Astrocyte (in vitro differentiated cells and primary cell): Measurements from ENCODE around the gene ALK. TPM values are rescaled to one million over a fixed set of nuclear protein-coding genes. Genes with fewer than 3 reads are reported as not detected.

Source experiments
- DNase-seq: peaks from one replicate; pipeline ENCODE4 v3.0.0-alpha.2; 2010; ENCODE audit warnings: low read depth
- FAIRE-seq: peaks from 2 replicates; lab custom pipeline; 2011; peaks lifted over from hg19 to GRCh38; lab: Jason Lieb, UNC
- H2AFZ ChIP-seq: 2 replicates; pipeline ENCODE4 v1.6.0; 2012; ENCODE audit warnings: low read depth, low read length, inconsistent platforms
- H3K27ac ChIP-seq: 2 replicates; pipeline ENCODE4 v1.5.1; 2011; ENCODE audit warnings: low read depth, low read length, inconsistent platforms
- H3K27me3 ChIP-seq: 2 replicates; pipeline ENCODE4 v1.6.0; 2011; ENCODE audit warnings: low read length, inconsistent platforms; ENCODE audit not compliant: insufficient read depth
- H3K36me3 ChIP-seq: 2 replicates; pipeline ENCODE4 v1.5.1; 2011; ENCODE audit warnings: low read length, inconsistent platforms; ENCODE audit not compliant: insufficient read depth
- H3K4me1 ChIP-seq: 2 replicates; pipeline ENCODE4 v1.5.1; 2011; ENCODE audit warnings: low read length, inconsistent platforms; ENCODE audit not compliant: insufficient read depth
- H3K4me2 ChIP-seq: 2 replicates; pipeline ENCODE4 v1.6.0; 2012; ENCODE audit warnings: low read length, inconsistent platforms
- H3K4me3 ChIP-seq: 2 replicates; pipeline ENCODE4 v1.5.1; 2011; ENCODE audit warnings: low read depth, mild to moderate bottlenecking, low read length, inconsistent platforms; ENCODE audit not compliant: insufficient read depth
- H3K79me2 ChIP-seq: 2 replicates; pipeline ENCODE4 v1.6.0; 2012; ENCODE audit warnings: mild to moderate bottlenecking, low read length, inconsistent platforms; ENCODE audit not compliant: insufficient read depth
- H3K9ac ChIP-seq: 2 replicates; pipeline ENCODE4 v1.6.0; 2012; ENCODE audit warnings: mild to moderate bottlenecking, low read length, inconsistent platforms
- H3K9me3 ChIP-seq: 2 replicates; pipeline ENCODE4 v1.5.1; 2012; ENCODE audit warnings: low read depth, mild to moderate bottlenecking, low read length, inconsistent platforms; ENCODE audit not compliant: insufficient read depth
- H4K20me1 ChIP-seq: 2 replicates; pipeline ENCODE4 v1.6.0; 2012; ENCODE audit warnings: low read length, inconsistent platforms; ENCODE audit not compliant: insufficient read depth
- H3K27ac Mint-ChIP-seq: one replicate; pipeline ENCODE4 v1.8.0; 2021; ENCODE audit warnings: mild to moderate bottlenecking, mixed read lengths; ENCODE audit not compliant: unreplicated experiment
- H3K27me3 Mint-ChIP-seq: one replicate; pipeline ENCODE4 v1.8.0; 2021; ENCODE audit warnings: low read depth, mixed read lengths; ENCODE audit not compliant: unreplicated experiment
- H3K36me3 Mint-ChIP-seq: one replicate; pipeline ENCODE4 v1.8.0; 2021; ENCODE audit warnings: low read depth, mixed read lengths; ENCODE audit not compliant: unreplicated experiment
- H3K4me1 Mint-ChIP-seq: one replicate; pipeline ENCODE4 v1.8.0; 2021; ENCODE audit warnings: low read depth, mixed read lengths; ENCODE audit not compliant: unreplicated experiment
- H3K4me3 Mint-ChIP-seq: one replicate; pipeline ENCODE4 v1.8.0; 2021; ENCODE audit warnings: mild to moderate bottlenecking, moderate library complexity, mixed read lengths; ENCODE audit not compliant: unreplicated experiment
- H3K9me3 Mint-ChIP-seq: one replicate; pipeline ENCODE4 v1.8.0; 2021; ENCODE audit warnings: mild to moderate bottlenecking, mixed read lengths; ENCODE audit not compliant: unreplicated experiment
- EZH2 ChIP-seq: IDR thresholded peaks from 2 replicates; pipeline ENCODE4 v1.6.1; 2012; ENCODE audit warnings: mild to moderate bottlenecking, low read length, inconsistent platforms; ENCODE audit not compliant: insufficient read depth
- total RNA-seq: library from RNA; stranded (reverse); gene quantifications from 2 replicates; pipeline ENCODE4 v1.2.1, GENCODE V29; 2021
- TF ChIP-seq, protein P1 (sequence below): IDR thresholded peaks from 2 replicates; pipeline ENCODE4 v1.5.1; 2011; ENCODE audit warnings: low read depth, mild to moderate bottlenecking, inconsistent platforms, low read length, moderate library complexity; ENCODE audit not compliant: insufficient read depth

The ALK gene
- total RNA-seq, 1 donor from 2014 or later = 0.16 TPM

DNA sequence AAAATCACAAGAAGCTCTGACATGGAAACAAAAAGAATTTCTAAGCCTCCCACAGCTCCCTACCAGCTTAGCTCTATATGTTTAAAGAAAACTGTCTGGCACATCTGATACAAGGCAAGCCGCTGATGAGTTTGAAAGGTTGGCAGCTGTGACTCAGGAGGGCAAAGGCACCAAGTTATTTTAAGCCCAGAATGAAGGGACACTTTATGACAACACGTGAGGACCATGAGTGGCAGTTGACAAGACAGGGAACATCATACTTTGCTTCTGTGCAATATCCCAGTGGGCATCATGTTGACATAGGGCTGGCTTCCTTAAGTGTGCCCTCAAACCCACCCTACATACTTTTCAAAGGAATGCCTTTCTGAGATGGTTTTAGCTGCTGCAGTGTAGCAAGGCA lies 533.3 kb downstream of the ALK start:
- Histone ChIP-seq H3K27me3 (peaks cover 5% of the 10 kb centered on the region), H3K27ac (no peak overlapping the region), H3K79me2 (no peaks in the 10 kb centered on the region), H3K9ac (no peak overlapping the region), H3K4me1 (no peaks in the 10 kb centered on the region), H3K9me3 (no peaks in the 10 kb centered on the region), H2AFZ (no peak overlapping the region), H4K20me1 (no peaks in the 10 kb centered on the region), H3K4me3 (no peak overlapping the region), H3K4me2 (no peak overlapping the region), H3K36me3 (no peaks in the 10 kb centered on the region)
- Mint-ChIP-seq H3K27me3 (peaks cover 26% of the 10 kb centered on the region), H3K9me3 (no peaks in the 10 kb centered on the region), H3K36me3 (no peaks in the 10 kb centered on the region), H3K4me1 (no peaks in the 10 kb centered on the region), H3K27ac (no peak overlapping the region), H3K4me3 (no peak overlapping the region)
- FAIRE-seq (no peak), DNase-seq (no peak)
- TF ChIP-seq, protein P1, sequence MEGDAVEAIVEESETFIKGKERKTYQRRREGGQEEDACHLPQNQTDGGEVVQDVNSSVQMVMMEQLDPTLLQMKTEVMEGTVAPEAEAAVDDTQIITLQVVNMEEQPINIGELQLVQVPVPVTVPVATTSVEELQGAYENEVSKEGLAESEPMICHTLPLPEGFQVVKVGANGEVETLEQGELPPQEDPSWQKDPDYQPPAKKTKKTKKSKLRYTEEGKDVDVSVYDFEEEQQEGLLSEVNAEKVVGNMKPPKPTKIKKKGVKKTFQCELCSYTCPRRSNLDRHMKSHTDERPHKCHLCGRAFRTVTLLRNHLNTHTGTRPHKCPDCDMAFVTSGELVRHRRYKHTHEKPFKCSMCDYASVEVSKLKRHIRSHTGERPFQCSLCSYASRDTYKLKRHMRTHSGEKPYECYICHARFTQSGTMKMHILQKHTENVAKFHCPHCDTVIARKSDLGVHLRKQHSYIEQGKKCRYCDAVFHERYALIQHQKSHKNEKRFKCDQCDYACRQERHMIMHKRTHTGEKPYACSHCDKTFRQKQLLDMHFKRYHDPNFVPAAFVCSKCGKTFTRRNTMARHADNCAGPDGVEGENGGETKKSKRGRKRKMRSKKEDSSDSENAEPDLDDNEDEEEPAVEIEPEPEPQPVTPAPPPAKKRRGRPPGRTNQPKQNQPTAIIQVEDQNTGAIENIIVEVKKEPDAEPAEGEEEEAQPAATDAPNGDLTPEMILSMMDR = no peak
- TF ChIP-seq EZH2 = no peak

DNA sequence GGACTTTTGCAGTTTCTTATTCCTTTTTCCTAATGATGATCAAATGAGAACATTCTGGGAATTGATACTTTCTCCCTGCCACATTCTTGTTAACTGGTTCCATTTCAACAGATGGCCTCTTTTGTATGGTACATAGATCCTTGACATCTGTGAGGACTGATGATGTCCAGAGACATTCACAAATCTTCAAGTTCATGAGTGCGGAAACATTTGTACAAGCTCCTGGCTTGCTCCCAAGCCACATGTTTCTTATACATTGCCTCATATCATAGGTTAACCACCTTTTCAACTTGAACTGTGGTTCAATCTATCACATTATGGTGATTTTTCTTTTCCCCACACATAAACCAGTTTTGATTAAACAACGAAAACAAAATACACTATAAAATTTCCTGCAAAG lies 538.9 kb downstream of the ALK start:
- Histone ChIP-seq H3K9me3 (no peaks in the 10 kb centered on the region), H3K79me2 (no peaks in the 10 kb centered on the region), H3K4me3 (no peak overlapping the region), H2AFZ (no peak overlapping the region), H3K4me1 (no peaks in the 10 kb centered on the region), H4K20me1 (no peaks in the 10 kb centered on the region), H3K27ac (no peak overlapping the region), H3K27me3 (peaks cover 5% of the 10 kb centered on the region), H3K9ac (no peak overlapping the region), H3K4me2 (no peak overlapping the region), H3K36me3 (no peaks in the 10 kb centered on the region)
- Mint-ChIP-seq H3K4me3 (no peak overlapping the region), H3K9me3 (peaks cover 4% of the 10 kb centered on the region), H3K36me3 (no peaks in the 10 kb centered on the region), H3K27ac (no peak overlapping the region), H3K27me3 (peaks cover 30% of the 10 kb centered on the region), H3K4me1 (no peaks in the 10 kb centered on the region)
- FAIRE-seq = no peak
- TF ChIP-seq, protein P1 = no peak
- no peak for TF ChIP-seq EZH2
- no peak for DNase-seq

DNA sequence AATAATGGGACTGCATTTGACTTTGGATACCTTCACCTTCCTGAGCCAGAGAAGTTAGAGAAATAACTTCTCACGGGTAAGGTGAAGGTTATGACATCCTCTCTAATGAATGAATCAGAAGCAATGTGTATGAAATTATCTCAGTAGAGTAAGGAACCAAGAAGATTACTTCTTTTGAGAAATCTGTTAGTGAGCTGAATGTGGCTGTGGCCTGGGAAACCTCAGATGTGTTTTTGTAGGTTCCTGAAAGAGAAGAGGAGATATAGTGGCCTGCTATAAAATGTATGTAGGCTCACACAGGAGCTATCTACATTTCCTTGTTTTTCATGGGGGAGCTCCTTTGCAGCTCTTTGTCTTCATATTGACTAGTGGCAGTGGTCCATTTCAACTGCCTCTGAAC lies 543.6 kb downstream of the ALK start:
- Histone ChIP-seq H3K4me1 (no peaks in the 10 kb centered on the region), H4K20me1 (no peaks in the 10 kb centered on the region), H3K4me3 (no peak overlapping the region), H3K36me3 (no peaks in the 10 kb centered on the region), H3K79me2 (no peaks in the 10 kb centered on the region), H2AFZ (no peak overlapping the region), H3K27me3 (peaks cover 9% of the 10 kb centered on the region), H3K27ac (no peak overlapping the region), H3K9ac (no peak overlapping the region), H3K4me2 (no peak overlapping the region), H3K9me3 (no peaks in the 10 kb centered on the region)
- peaks cover 4% of the 10 kb centered on the region for H3K9me3 Mint-ChIP-seq
- TF ChIP-seq EZH2 = no peak
- TF ChIP-seq, protein P1 = no peak
- DNase-seq (no peak), FAIRE-seq (no peak)
- H3K4me3 Mint-ChIP-seq = no peak overlapping the region
- H3K4me1 Mint-ChIP-seq = peaks cover 5% of the 10 kb centered on the region
- peaks cover 23% of the 10 kb centered on the region for H3K27me3 Mint-ChIP-seq
- no peak overlapping the region for H3K27ac Mint-ChIP-seq
- no peaks in the 10 kb centered on the region for H3K36me3 Mint-ChIP-seq
